Transverse colon (tissue), 3 donors: Measurements from ENCODE around the gene PRKCSH.

Experiments used
- CTCF ChIP-seq, 5 experiments: fragments of 200-600 bp in 3 of 5; fragments of 450-650 bp in 2 of 5; sonication (generic) in 3 of 5; IDR thresholded peaks; 1 replicate in 2 of 5; 2 replicates in 3 of 5; pipeline ENCODE4 v1.5.1; 2016 to 2017; ENCODE audit warnings: antibody characterized with exemption in 5 of 5, inconsistent platforms in 3 of 5, mild to moderate bottlenecking in 2 of 5, moderate library complexity in 1 of 5
- EP300 ChIP-seq: sonication (generic); formaldehyde crosslinking; IDR thresholded peaks from one replicate; pipeline ENCODE4 v1.6.1; 2017; ENCODE audit warnings: antibody characterized with exemption, low read depth
- POLR2A ChIP-seq: fragments of 450-650 bp; IDR thresholded peaks from one replicate; pipeline ENCODE4 v1.6.1; 2016; ENCODE audit warnings: antibody characterized with exemption, mild to moderate bottlenecking, moderate library complexity

GRCh38 chr19:11423791-11424181 lies 11.6 kb upstream of the PRKCSH start:
- no peak for TF ChIP-seq CTCF (IDR thresholded peaks at IDR 0.05)
- no peak for TF ChIP-seq POLR2A
- no peak for TF ChIP-seq EP300
